PC-3 (cell line): Measurements from ENCODE around the gene RABAC1. TPM values are rescaled to one million over a fixed set of nuclear protein-coding genes. Genes with fewer than 3 reads are reported as not detected.

Experiments used
- ATAC-seq: fragments of 200-7000 bp; cut with Tn5 transposase; 2 replicates; pipeline ENCODE4 v1.9.1; 2020; ENCODE audit warnings: mild to moderate bottlenecking, moderate library complexity
- BruUV-seq: library from RNA; stranded (reverse); fragments of 400-500 nt; replicated peaks from 2 replicates; lab custom pipeline; 2021; lab: Mats Ljungman, UMichigan
- CTCF ChIA-PET: fragments of 300-600 bp; sonication (Branson Sonifier 250); formaldehyde crosslinking; loops from one replicate; lab custom pipeline; 2022; ENCODE audit warnings: antibody characterized with exemption; lab: Charles Lee
- POLR2A ChIA-PET: fragments of 300-600 bp; sonication (Branson Sonifier 250); formaldehyde crosslinking; loops from one replicate; lab custom pipeline; 2022; ENCODE audit warnings: antibody characterized with exemption; ENCODE audit not compliant: unreplicated experiment; lab: Charles Lee
- DNase-seq: peaks from one replicate; pipeline ENCODE4 v3.0.0-alpha.2; 2015
- H2AFZ ChIP-seq: fragments of 300-600 bp; sonication (generic); 2 replicates; pipeline ENCODE4 v1.6.0; 2016; ENCODE audit warnings: antibody characterized with exemption, low read length
- H3F3A ChIP-seq: fragments of 300-600 bp; sonication (generic); one replicate; pipeline ENCODE4 v1.6.0; 2017; ENCODE audit warnings: antibody characterized with exemption, low read length, control low read depth, mild to moderate bottlenecking; ENCODE audit not compliant: unreplicated experiment
- H3K27ac ChIP-seq: fragments of 300-600 bp; sonication (generic); 2 replicates; pipeline ENCODE4 v1.5.1; 2016; ENCODE audit warnings: mild to moderate bottlenecking, low read length
- H3K27me3 ChIP-seq: fragments of 300-600 bp; sonication (generic); 2 replicates; pipeline ENCODE4 v1.6.1; 2016; ENCODE audit warnings: low read length, mixed read lengths
- H3K36me3 ChIP-seq: fragments of 300-600 bp; sonication (generic); 2 replicates; pipeline ENCODE4 v1.6.1; 2016; ENCODE audit warnings: low read depth, mixed run types, low read length, mixed read lengths
- H3K4me1 ChIP-seq: fragments of 300-600 bp; sonication (generic); 2 replicates; pipeline ENCODE4 v1.5.1; 2016; ENCODE audit warnings: low read length; ENCODE audit not compliant: insufficient read depth
- H3K4me2 ChIP-seq: fragments of 300-600 bp; sonication (generic); 2 replicates; pipeline ENCODE4 v1.6.0; 2016; ENCODE audit warnings: low read length
- H3K4me3 ChIP-seq: fragments of 300-600 bp; sonication (generic); 2 replicates; pipeline ENCODE4 v1.5.1; 2016; ENCODE audit warnings: mild to moderate bottlenecking, low read length, mixed read lengths
- H3K79me2 ChIP-seq: fragments of 300-600 bp; sonication (generic); 2 replicates; pipeline ENCODE4 v1.6.1; 2017; ENCODE audit warnings: low read length, mixed read lengths
- H3K9ac ChIP-seq: fragments of 300-600 bp; sonication (generic); 2 replicates; pipeline ENCODE4 v1.6.0; 2016; ENCODE audit warnings: mild to moderate bottlenecking, low read length
- H3K9me2 ChIP-seq: fragments of 300-600 bp; sonication (generic); replicated peaks from 2 replicates; pipeline ENCODE4 v1.6.1; 2016; ENCODE audit warnings: mixed run types, low read length, mixed read lengths
- H3K9me3 ChIP-seq: fragments of 300-600 bp; sonication (generic); 2 replicates; pipeline ENCODE4 v1.6.1; 2016; ENCODE audit warnings: low read length, mixed read lengths
- H4K20me1 ChIP-seq: fragments of 300-600 bp; sonication (generic); 2 replicates; pipeline ENCODE4 v1.6.1; 2016; ENCODE audit warnings: low read length, mixed read lengths
- CTCF ChIP-seq: fragments of 300-600 bp; sonication (generic); conservative IDR thresholded peaks from 2 replicates; pipeline ENCODE4 v1.5.1; 2017; ENCODE audit warnings: antibody characterized with exemption, low read depth, mild to moderate bottlenecking, low read length
- EZH2 ChIP-seq: fragments of 300-600 bp; sonication (generic); IDR thresholded peaks from one replicate; pipeline ENCODE4 v1.6.1; 2017; ENCODE audit warnings: antibody characterized with exemption, mild to moderate bottlenecking, low read length; ENCODE audit not compliant: unreplicated experiment
- EZH2phosphoT487 ChIP-seq: fragments of 300-600 bp; sonication (generic); IDR thresholded peaks from 2 replicates; pipeline ENCODE4 v1.6.1; 2018; ENCODE audit warnings: mild to moderate bottlenecking, antibody characterized with exemption, low read length, borderline replicate concordance
- intact Hi-C: fragments of 100-400 bp; cut with micrococcal nuclease; formaldehyde crosslinking; loops from 2 replicates; pipeline ENCODE4 v1.9.0; 2023
- total RNA-seq: library from RNA; depleted of rRNA; stranded (reverse); fragments of >200 nt; gene quantifications from 2 replicates; pipeline ENCODE4 v1.2.3, GENCODE V29; 2014

Gene RABAC1
- total RNA-seq, 1 experiment from 2014 or later = 158 TPM

- TF ChIP-seq EZH2phosphoT487 = no peak
- TF ChIP-seq CTCF = no peak
- TF ChIP-seq EZH2 = no peak
- Histone ChIP-seq H3F3A (no peaks in the 10 kb centered on the region), H3K9me3 (no peaks in the 10 kb centered on the region), H3K4me3 (no peak overlapping the region), H3K9ac (no peak overlapping the region), H3K4me1 (no peaks in the 10 kb centered on the region), H2AFZ (no peak overlapping the region), H3K27me3 (no peaks in the 10 kb centered on the region), H3K4me2 (no peak overlapping the region), H3K9me2 (no peaks in the 10 kb centered on the region), H3K27ac (no peak overlapping the region), H3K79me2 (no peaks in the 10 kb centered on the region), H3K36me3 (no peaks in the 10 kb centered on the region), H4K20me1 (no peaks in the 10 kb centered on the region)
- ATAC-seq (no peak), DNase-seq (no peak)
- BruUV-seq = no TSS peak
- intact Hi-C loops = no loop called here
- ChIA-PET POLR2A (no interaction called here), CTCF (no interaction called here)
These were observed 29.8 kb upstream of the RABAC1 start for GRCh38 chr19:41988947-41989346.

GRCh38 chr19:41987141-41987860 lies 28.2 kb upstream of the RABAC1 start:
- ChIA-PET POLR2A (no interaction called here), CTCF (interaction anchor here (0.7 kb wide), 1 partner anchor 1171 kb away, joined by 3 read pairs; no protein-coding TSS in a partner anchor)
- no TSS peak for BruUV-seq
- intact Hi-C loops = no loop called here
- H3F3A ChIP-seq = no peaks in the 10 kb centered on the region
- H4K20me1 ChIP-seq = no peaks in the 10 kb centered on the region
- H3K9me2 ChIP-seq = no peaks in the 10 kb centered on the region
- H3K4me1 ChIP-seq = no peaks in the 10 kb centered on the region
- H2AFZ ChIP-seq = no peak overlapping the region
- H3K27me3 ChIP-seq = no peaks in the 10 kb centered on the region
- H3K4me2 ChIP-seq = no peak overlapping the region
- TF ChIP-seq CTCF = no peak
- no peak for TF ChIP-seq EZH2
- TF ChIP-seq EZH2phosphoT487 = no peak
- no peaks in the 10 kb centered on the region for H3K79me2 ChIP-seq
- no peaks in the 10 kb centered on the region for H3K36me3 ChIP-seq
- H3K27ac ChIP-seq = no peak overlapping the region
- ATAC-seq = no peak
- no peak for DNase-seq
- no peak overlapping the region for H3K9ac ChIP-seq
- H3K9me3 ChIP-seq = no peaks in the 10 kb centered on the region
- no peak overlapping the region for H3K4me3 ChIP-seq

- POLR2A ChIA-PET = no interaction called here
- intact Hi-C loops = no loop called here
- no TSS peak for BruUV-seq
These were observed 25.8 kb upstream of the RABAC1 start for GRCh38 chr19:41984961-41985360.

More at GRCh38 chr19:41984961-41985360, 25.8 kb upstream of the RABAC1 start:
- no peaks in the 10 kb centered on the region for H3K9me3 ChIP-seq
- no peak overlapping the region for H2AFZ ChIP-seq
- H3K27me3 ChIP-seq = no peaks in the 10 kb centered on the region
- no peak for ATAC-seq
- H3K4me2 ChIP-seq = no peak overlapping the region
- no peak overlapping the region for H3K27ac ChIP-seq
- TF ChIP-seq CTCF (no peak), EZH2phosphoT487 (no peak), EZH2 (no peak)
- H3K79me2 ChIP-seq = no peaks in the 10 kb centered on the region
- no peaks in the 10 kb centered on the region for H3K4me1 ChIP-seq
- no peaks in the 10 kb centered on the region for H3K36me3 ChIP-seq
- DNase-seq = no peak
- CTCF ChIA-PET = no interaction called here
- H3F3A ChIP-seq = no peaks in the 10 kb centered on the region
- H3K9me2 ChIP-seq = no peaks in the 10 kb centered on the region
- no peak overlapping the region for H3K4me3 ChIP-seq
- no peak overlapping the region for H3K9ac ChIP-seq
- no peaks in the 10 kb centered on the region for H4K20me1 ChIP-seq
